Endothelial cell of umbilical vein (primary cell): Measurements from ENCODE around the gene KLF15. TPM values are rescaled to one million over a fixed set of nuclear protein-coding genes. Genes with fewer than 3 reads are reported as not detected.

Experiments
- BruUV-seq: library from RNA; stranded (reverse); fragments of 400-500 nt; replicated peaks from 2 replicates; lab custom pipeline; 2021; lab: Mats Ljungman, UMichigan
- CTCF ChIA-PET: fragments of 300-600, 350-600 bp; sonication (Branson Sonifier 250); formaldehyde crosslinking; loops from one replicate; lab custom pipeline; 2021; ENCODE audit warnings: antibody characterized with exemption, inconsistent platforms; lab: Charles Lee
- POLR2A ChIA-PET: fragments of 300-600, 350-600 bp; sonication (Branson Sonifier 250); formaldehyde crosslinking; loops from one replicate; lab custom pipeline; 2021; ENCODE audit warnings: antibody characterized with exemption, inconsistent platforms; lab: Charles Lee
- DNase-seq: peaks from one replicate; pipeline ENCODE4 v3.0.0-alpha.2; 2011; ENCODE audit warnings: low read depth, low spot score
- FAIRE-seq: peaks from 2 replicates; lab custom pipeline; 2011; peaks lifted over from hg19 to GRCh38; lab: Jason Lieb, UNC
- H2AFZ ChIP-seq: 2 replicates; pipeline ENCODE4 v1.6.0; 2012; ENCODE audit warnings: low read depth, low read length, control low read depth, inconsistent platforms
- H3K27ac ChIP-seq: 2 replicates; pipeline ENCODE4 v1.5.1; 2011; ENCODE audit warnings: low read depth, mild to moderate bottlenecking, control low read depth, low read length, moderate library complexity; ENCODE audit not compliant: insufficient read depth
- H3K27me3 ChIP-seq, 2 experiments: 2 replicates each; pipeline versions ENCODE4 v1.6.0 to v1.6.1; 2011; ENCODE audit warnings: low read length in 2 of 2, mixed read lengths in 1 of 2; ENCODE audit not compliant: control insufficient read depth in 2 of 2, insufficient read depth in 2 of 2
- H3K36me3 ChIP-seq, 2 experiments: 2 replicates in 1 of 2; 3 replicates in 1 of 2; pipeline ENCODE4 v1.5.1; 2011; ENCODE audit warnings: low read length in 2 of 2, mild to moderate bottlenecking in 1 of 2, moderate library complexity in 1 of 2; ENCODE audit not compliant: control insufficient read depth in 2 of 2, insufficient read depth in 2 of 2; ENCODE audit errors: extremely low read depth in 1 of 2
- H3K4me1 ChIP-seq: 3 replicates; pipeline ENCODE4 v1.5.1; 2011; ENCODE audit warnings: mild to moderate bottlenecking, low read length; ENCODE audit not compliant: control insufficient read depth, insufficient read depth; ENCODE audit errors: extremely low read depth
- H3K4me2 ChIP-seq: 2 replicates; pipeline ENCODE4 v1.6.1; 2011; ENCODE audit warnings: low read length, control low read depth, mixed read lengths; ENCODE audit not compliant: insufficient read depth
- H3K4me3 ChIP-seq, 3 experiments: fragments of 200-600 bp in 1 of 3; sonication (generic), shearing (Covaris generic) in 1 of 3; replicated peaks in 1 of 3; 2 replicates each; pipeline ENCODE4 v1.5.1; 2011 to 2016; ENCODE audit warnings: control low read depth in 3 of 3, low read length in 3 of 3, mild to moderate bottlenecking in 2 of 3, inconsistent platforms in 1 of 3, low read depth in 1 of 3, moderate library complexity in 1 of 3; ENCODE audit not compliant: insufficient read depth in 1 of 3
- H3K79me2 ChIP-seq: 2 replicates; pipeline ENCODE4 v1.6.0; 2012; ENCODE audit warnings: low read length, inconsistent platforms; ENCODE audit not compliant: control insufficient read depth, insufficient read depth
- H3K9ac ChIP-seq: replicated peaks from 2 replicates; pipeline ENCODE3; 2011; ENCODE audit warnings: low read length, control low read depth; ENCODE audit not compliant: insufficient read depth; ENCODE audit errors: extremely low read depth
- H3K9me1 ChIP-seq: replicated peaks from 3 replicates; pipeline ENCODE4 v1.6.0; 2011; ENCODE audit warnings: mild to moderate bottlenecking, low read length; ENCODE audit not compliant: control insufficient read depth, insufficient read depth; ENCODE audit errors: extremely low read depth
- H3K9me3 ChIP-seq: replicated peaks from 2 replicates; pipeline ENCODE4 v1.5.1; 2012; ENCODE audit warnings: low read length, inconsistent platforms; ENCODE audit not compliant: control insufficient read depth, insufficient read depth
- H4K20me1 ChIP-seq: replicated peaks from 2 replicates; pipeline ENCODE3; 2011; ENCODE audit warnings: mild to moderate bottlenecking, low read length; ENCODE audit not compliant: control insufficient read depth, insufficient read depth; ENCODE audit errors: extremely low read depth
- JUN ChIP-seq: IDR thresholded peaks from 2 replicates; pipeline ENCODE4 v1.6.1; 2011; ENCODE audit warnings: borderline replicate concordance, low read depth; ENCODE audit not compliant: insufficient read length, insufficient read depth
- MYC ChIP-seq: IDR thresholded peaks from one replicate; pipeline ENCODE4 v1.6.1; 2011; ENCODE audit warnings: mild to moderate bottlenecking, low read depth, low read length
- POLR2A ChIP-seq: IDR thresholded peaks from 2 replicates; pipeline ENCODE4 v1.6.1; 2012; ENCODE audit warnings: low read depth, mild to moderate bottlenecking, control low read depth, low read length
- POLR2AphosphoS5 ChIP-seq: IDR thresholded peaks from 2 replicates; pipeline ENCODE4 v1.6.1; 2012; ENCODE audit warnings: low read depth, mild to moderate bottlenecking, control low read depth, low read length, moderate library complexity; ENCODE audit not compliant: insufficient read depth
- dilution Hi-C: fragments of 300-500 bp; cut with MboI; formaldehyde crosslinking; loops from one replicate; pipeline ENCODE4 v1.15.0; 2019; ENCODE audit warnings: low sequenced_read_pairs; ENCODE audit not compliant: extremely low pct_ligation_motif_present
- intact Hi-C: fragments of 100-400 bp; cut with micrococcal nuclease; formaldehyde crosslinking; loops from one replicate; pipeline ENCODE4 v1.10.0; 2022
- polyA plus RNA-seq, 4 experiments: library from polyadenylated mRNA; depleted of rRNA in 3 of 4; stranded (reverse) in 3 of 4; unstranded in 1 of 4; fragments of >200 nt; gene quantifications; 2 replicates each; pipeline versions ENCODE4 v1.2.1 to v1.2.3, GENCODE V29; 2011 to 2012; ENCODE audit warnings: missing spikeins in 1 of 4
- total RNA-seq: library from RNA; stranded (reverse); gene quantifications from 2 replicates; pipeline ENCODE4 v1.2.3, GENCODE V29; 2021
- TF ChIP-seq, protein P1 (sequence below), 2 donors: IDR thresholded peaks; 1 replicate in 1 of 2; 2 replicates in 1 of 2; pipeline ENCODE4 v1.5.1; 2011; ENCODE audit warnings: low read length in 2 of 2, mild to moderate bottlenecking in 2 of 2, moderate library complexity in 2 of 2, control low read depth in 1 of 2, inconsistent platforms in 1 of 2, low read depth in 1 of 2; ENCODE audit not compliant: insufficient read depth in 1 of 2; ENCODE audit errors: extremely low read depth in 1 of 2

KLF15 gene
- total and polyA plus RNA-seq, 2 donors (not counting 3 experiments of a cell fraction or from before 2014, with no cell fraction given): 2.2 to 3.0 TPM

- H3K9me3 ChIP-seq: no peaks in the 10 kb centered on the region
- H3K4me2 ChIP-seq: no peak overlapping the region
- no peaks in the 10 kb centered on the region for H3K36me3 ChIP-seq
- no peaks in the 10 kb centered on the region for H3K4me1 ChIP-seq
- no peaks in the 10 kb centered on the region for H3K79me2 ChIP-seq
- no TSS peak for BruUV-seq
- no peak for DNase-seq
- peaks cover 9 to 23% of the 10 kb centered on the region in 2 experiments for H3K27me3 ChIP-seq
- intact Hi-C loops: no loop called here
- H2AFZ ChIP-seq: no peak overlapping the region
- H3K9me1 ChIP-seq: no peaks in the 10 kb centered on the region
- ChIA-PET CTCF (interaction anchor here (1.2 kb wide), 1 partner anchor 153 kb away, joined by 4 read pairs; no protein-coding TSS in a partner anchor), POLR2A (no interaction called here)
- no peaks in the 10 kb centered on the region for H4K20me1 ChIP-seq
- FAIRE-seq: no peak
- H3K4me3 ChIP-seq: no peak overlapping the region
- H3K9ac ChIP-seq: no peak overlapping the region
- H3K27ac ChIP-seq: no peak overlapping the region
- dilution Hi-C loops: no loop called here
- no peak for TF ChIP-seq JUN
- no peak for TF ChIP-seq POLR2A
- no peak for TF ChIP-seq MYC
- TF ChIP-seq, protein P1, sequence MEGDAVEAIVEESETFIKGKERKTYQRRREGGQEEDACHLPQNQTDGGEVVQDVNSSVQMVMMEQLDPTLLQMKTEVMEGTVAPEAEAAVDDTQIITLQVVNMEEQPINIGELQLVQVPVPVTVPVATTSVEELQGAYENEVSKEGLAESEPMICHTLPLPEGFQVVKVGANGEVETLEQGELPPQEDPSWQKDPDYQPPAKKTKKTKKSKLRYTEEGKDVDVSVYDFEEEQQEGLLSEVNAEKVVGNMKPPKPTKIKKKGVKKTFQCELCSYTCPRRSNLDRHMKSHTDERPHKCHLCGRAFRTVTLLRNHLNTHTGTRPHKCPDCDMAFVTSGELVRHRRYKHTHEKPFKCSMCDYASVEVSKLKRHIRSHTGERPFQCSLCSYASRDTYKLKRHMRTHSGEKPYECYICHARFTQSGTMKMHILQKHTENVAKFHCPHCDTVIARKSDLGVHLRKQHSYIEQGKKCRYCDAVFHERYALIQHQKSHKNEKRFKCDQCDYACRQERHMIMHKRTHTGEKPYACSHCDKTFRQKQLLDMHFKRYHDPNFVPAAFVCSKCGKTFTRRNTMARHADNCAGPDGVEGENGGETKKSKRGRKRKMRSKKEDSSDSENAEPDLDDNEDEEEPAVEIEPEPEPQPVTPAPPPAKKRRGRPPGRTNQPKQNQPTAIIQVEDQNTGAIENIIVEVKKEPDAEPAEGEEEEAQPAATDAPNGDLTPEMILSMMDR (IDR thresholded peaks at IDR 0.05; ENCODE audit: extremely low read depth in 1 of 2, insufficient read depth in 1 of 2, low read depth in 1 of 2, low read length in 2 of 2): no peak
- TF ChIP-seq POLR2AphosphoS5: no peak
These were observed 41.5 kb upstream of the KLF15 start for GRCh38 chr3:126398423-126399350.
